NK-92 (cell line): ENCODE results near the gene SPOCD1.

ENCODE experiments used
- DNase-seq: peaks from one replicate; lab custom pipeline; 2025; ENCODE audit not compliant: unreplicated experiment; lab: John Stamatoyannopoulos, UW

SPOCD1 gene

GRCh38 chr1:31742462-31743212 lies 73.2 kb downstream of the SPOCD1 start:
- DNase-seq: no peak
